DND-41 (cell line): Measurements from ENCODE around the gene ATXN2L.

Experiments used
- CTCF ChIP-seq: IDR thresholded peaks from 2 replicates; pipeline ENCODE4 v1.5.1; 2012; ENCODE audit warnings: borderline replicate concordance, low read length, moderate library complexity, mild to moderate bottlenecking; ENCODE audit not compliant: poor library complexity, severe bottlenecking; ENCODE audit errors: extremely low read depth
- EZH2 ChIP-seq: IDR thresholded peaks from 3 replicates; pipeline ENCODE4 v1.6.1; 2012; ENCODE audit warnings: borderline replicate concordance, low read depth, mild to moderate bottlenecking, moderate library complexity, low read length, inconsistent platforms; ENCODE audit not compliant: severe bottlenecking

- no peak for TF ChIP-seq EZH2
- no peak for TF ChIP-seq CTCF
These were observed 54.8 kb downstream of the ATXN2L start for GRCh38 chr16:28877655-28878000.
